ENCODE results near the gene SLC35F4. TPM values are rescaled to one million over a fixed set of nuclear protein-coding genes. Genes with fewer than 3 reads are reported as not detected.

SLC35F4 gene
- total and polyA plus RNA-seq, 10 of the 15 experiments (the other 5 are each of a cell fraction or from before 2014, with no cell fraction given) = 0.06 to 0.30 TPM; not detected in 8

DNA sequence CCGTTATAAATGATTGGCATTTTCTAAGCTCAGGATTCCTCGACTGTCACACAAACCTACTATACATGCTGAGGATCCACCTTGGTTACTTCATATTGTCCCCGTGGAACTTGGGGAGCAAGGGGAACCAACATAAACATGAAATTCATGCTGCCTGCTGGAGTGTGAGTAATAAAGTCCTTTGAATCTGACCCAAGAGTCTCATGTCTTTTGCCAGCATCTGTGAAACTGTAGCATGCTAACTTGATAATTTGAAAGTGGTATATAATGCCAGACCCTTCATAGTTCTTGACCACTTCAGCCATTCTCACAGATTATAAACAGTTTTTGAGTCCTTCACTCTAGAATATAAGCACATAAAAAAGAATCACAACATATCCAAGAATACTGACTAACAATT lies 17.1 kb downstream of the SLC35F4 start (continued):
- TF ChIP-seq ZBTB40 (IDR thresholded peaks at IDR 0.05; ENCODE audit: borderline replicate concordance) (no peak), YBX1 (IDR thresholded peaks at IDR 0.05) (no peak), KDM1A (IDR thresholded peaks at IDR 0.05; ENCODE audit: borderline replicate concordance) (no peak), FOS (IDR thresholded peaks at IDR 0.05; ENCODE audit: borderline replicate concordance, extremely low read depth, insufficient read length) (no peak), HSF1 (IDR thresholded peaks at IDR 0.05; ENCODE audit: low read depth, low read length) (no peak)

DNA sequence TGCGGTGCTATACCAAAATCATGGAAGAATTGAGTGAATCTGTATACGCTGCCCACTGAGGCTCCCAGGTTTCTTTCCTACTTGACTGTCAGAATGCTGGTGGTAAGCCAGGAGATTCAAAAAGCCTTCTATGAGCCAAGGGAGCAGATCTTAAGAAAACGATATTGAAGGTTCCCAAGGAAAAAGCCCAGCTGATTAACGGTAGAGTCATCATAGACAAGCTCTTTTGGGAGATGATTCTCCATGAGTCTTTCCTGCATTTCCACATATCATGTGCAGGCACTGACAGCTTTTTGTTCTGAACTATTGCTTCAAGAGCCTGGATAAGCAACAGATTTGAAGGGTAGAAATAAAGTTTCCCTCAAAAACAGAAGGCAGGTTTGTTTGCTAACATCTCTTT lies 17.5 kb downstream of the SLC35F4 start:
- H3K27me3 ChIP-seq (replicated peaks in 1 of 2; ENCODE audit: control insufficient read depth in 2 of 2, insufficient read depth in 2 of 2, low read length in 1 of 2) = no peaks in the 10 kb centered on the region
- SMC1A ChIA-PET (ENCODE audit: uncharacterized antibody, unreplicated experiment) = no interaction called here
- no peak for FAIRE-seq
- WGBS (ENCODE audit: insufficient coverage, insufficient replicate concordance, low lambda C conversion rate, missing lambda C conversion rate) = 33% methylated on average over 4 of the region's 4 CpGs
- no peak overlapping the region for H3K4me3 ChIP-seq
- no peak overlapping the region for H3K4me2 ChIP-seq (ENCODE audit: control insufficient read depth, insufficient read depth)
- RAD21 ChIA-PET (ENCODE audit: unreplicated experiment) = no interaction called here
- no peaks in the 10 kb centered on the region for H3K9me3 ChIP-seq (replicated peaks; ENCODE audit: control insufficient read depth, insufficient read depth, low read length)
- no peaks in the 10 kb centered on the region for H3K79me2 ChIP-seq (ENCODE audit: control insufficient read depth, insufficient read depth, low read length)
- no TSS peak for BruUV-seq (replicated peaks)
- CTCF ChIA-PET = no interaction called here
- H2AFZ ChIP-seq (ENCODE audit: control insufficient read depth, low read depth, low read length) = no peak overlapping the region
- DNase-seq (ENCODE audit: low read depth, low spot score) = no peak
- ATAC-seq = no peak
- no peaks in the 10 kb centered on the region for H3K4me1 ChIP-seq (ENCODE audit: control insufficient read depth, insufficient read depth, low read length)
- no peaks in the 10 kb centered on the region for H4K20me1 ChIP-seq (ENCODE audit: control insufficient read depth, insufficient read depth)
- intact Hi-C loops (cut with micrococcal nuclease; ENCODE audit: unreplicated experiment) = no loop called here
- H3K36me3 ChIP-seq (ENCODE audit: control insufficient read depth in 2 of 2, insufficient read depth in 2 of 2, low read length in 1 of 2) = no peaks in the 10 kb centered on the region
- POLR2A ChIA-PET = no interaction called here
- no peak overlapping the region for H3K27ac ChIP-seq (ENCODE audit: control insufficient read depth, insufficient read depth)
- H3K9ac ChIP-seq (ENCODE audit: control insufficient read depth, insufficient read depth, low read length) = no peak overlapping the region
- in situ Hi-C loops (cut with MboI) = no loop called here
- no peak for TF ChIP-seq SMC3 (IDR thresholded peaks at IDR 0.05; ENCODE audit: borderline replicate concordance, low read length)
- TF ChIP-seq NFYB (IDR thresholded peaks at IDR 0.05; ENCODE audit: insufficient read depth, low read depth, low read length) = no peak
- no peak for TF ChIP-seq RELA (IDR thresholded peaks at IDR 0.05; ENCODE audit: borderline replicate concordance, partially characterized antibody)
- TF ChIP-seq NR2C1 (IDR thresholded peaks at IDR 0.05) = no peak
- no peak for TF ChIP-seq BCL3 (IDR thresholded peaks at IDR 0.05; ENCODE audit: borderline replicate concordance, insufficient read depth, low read depth, low read length, poor library complexity, severe bottlenecking)
- no peak for TF ChIP-seq CBX3 (IDR thresholded peaks at IDR 0.05; ENCODE audit: borderline replicate concordance, low read depth)
- no peak for TF ChIP-seq GABPA (IDR thresholded peaks at IDR 0.05; ENCODE audit: low read depth)
